Stimulated activated CD8-positive, alpha-beta memory T cell treated with anti-CD3 and anti-CD28 coated beads, Interleukin-15, amount 100 ng/mL, for 4 hours (primary cell): Measurements from ENCODE around the gene S100A3.
"Not testable (repeated sequence)": the region's sequence is repeated elsewhere in the genome, so short reads cannot be mapped to it uniquely, and the experiment has no call there.

Experiments
- DNase-seq, 2 donors: peaks; one replicate each; pipeline ENCODE4 v3.0.0-alpha.2; 2020; ENCODE audit warnings: low read depth in 2 of 2

S100A3 gene

DNA sequence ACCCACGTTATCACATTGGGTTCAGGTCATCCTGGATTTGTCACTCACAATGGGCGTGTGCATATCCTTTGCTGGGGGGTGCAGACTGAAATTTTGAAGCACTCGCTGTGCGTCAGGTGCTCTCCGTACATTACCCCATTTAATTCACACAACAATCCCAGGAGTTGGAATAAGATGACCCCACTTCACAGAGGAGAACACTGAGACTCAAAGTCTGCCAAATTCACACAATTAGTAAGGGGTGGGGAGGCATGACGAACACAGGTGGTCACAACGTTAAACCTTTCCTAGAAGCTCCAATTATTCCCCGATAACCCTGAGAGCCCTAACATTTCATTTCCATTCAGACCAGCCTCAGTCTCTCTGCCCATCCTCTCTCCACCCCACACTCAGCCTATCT lies 20.4 kb upstream of the S100A3 start:
- DNase-seq = no peak

DNA sequence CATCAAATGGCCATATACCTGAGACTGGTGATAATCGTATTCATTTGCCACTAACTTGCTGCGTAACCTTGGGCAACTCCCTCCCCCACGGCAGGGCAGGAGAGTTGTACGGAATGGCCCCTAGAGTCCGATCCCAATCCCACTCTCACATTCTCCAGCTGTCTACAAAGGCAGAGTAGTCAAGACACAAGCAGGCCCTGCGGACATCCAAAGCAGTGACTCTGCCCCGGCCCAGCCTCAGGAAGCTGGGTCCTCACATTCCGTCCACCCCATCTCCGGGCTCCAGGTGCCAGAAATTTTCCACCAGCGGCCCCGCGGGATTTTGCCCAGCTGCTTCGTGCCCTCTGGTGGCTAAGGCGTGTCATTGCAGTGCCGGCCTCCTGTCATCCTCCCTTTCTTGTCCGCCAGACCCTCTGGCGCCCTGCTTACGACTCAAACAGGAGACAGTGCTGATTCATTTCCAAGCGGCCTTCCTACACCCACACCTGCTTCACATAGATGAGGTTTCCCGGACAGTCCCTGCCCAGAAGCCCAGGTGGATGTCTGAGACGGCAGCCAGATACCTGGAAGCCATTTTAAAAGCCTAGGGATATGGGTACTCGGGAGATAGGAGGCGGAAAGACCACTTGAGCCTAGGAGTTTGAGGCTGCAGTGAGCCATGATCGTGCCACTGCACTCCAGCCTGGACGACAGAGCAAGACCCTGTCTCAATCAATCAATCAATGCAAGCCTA lies 19.5 kb upstream of the S100A3 start:
- DNase-seq = peak; percentile 44 to 66

DNA sequence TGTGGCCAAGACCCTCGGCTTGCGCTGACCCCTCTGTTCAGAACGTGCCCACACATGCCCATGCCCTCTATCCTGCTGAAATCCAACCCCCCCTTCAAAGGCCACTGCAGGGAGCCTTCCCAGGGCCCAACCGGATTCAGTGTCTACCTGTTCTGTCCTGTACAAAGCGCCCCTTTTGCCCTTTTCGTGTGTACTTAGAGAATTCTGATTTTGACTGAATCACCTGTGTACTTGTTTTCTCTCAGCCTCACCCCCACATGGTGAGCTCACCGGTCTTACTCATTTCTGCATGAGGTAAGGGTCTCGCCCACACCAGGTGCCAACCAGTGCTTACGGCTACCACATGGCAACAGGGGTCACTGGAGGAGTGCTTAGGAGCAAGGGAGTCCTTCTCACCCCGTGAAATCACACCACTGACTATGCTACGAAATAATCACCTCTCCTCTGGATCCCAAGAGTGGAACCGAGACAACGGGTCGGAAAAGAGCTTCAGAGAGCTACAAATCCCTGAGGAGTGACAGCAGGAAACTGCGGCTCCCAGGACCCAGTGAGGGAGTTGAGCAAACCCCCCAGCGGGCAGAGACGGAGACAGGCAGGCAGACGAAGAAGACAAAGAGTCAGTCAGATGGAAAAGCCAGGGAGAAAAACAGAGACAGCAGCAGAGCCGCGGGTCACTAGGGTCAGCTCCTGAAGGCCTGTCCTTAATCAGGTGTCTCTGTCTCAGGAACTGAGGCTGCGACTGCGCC lies 18.7 kb upstream of the S100A3 start:
- no peak for DNase-seq

DNA sequence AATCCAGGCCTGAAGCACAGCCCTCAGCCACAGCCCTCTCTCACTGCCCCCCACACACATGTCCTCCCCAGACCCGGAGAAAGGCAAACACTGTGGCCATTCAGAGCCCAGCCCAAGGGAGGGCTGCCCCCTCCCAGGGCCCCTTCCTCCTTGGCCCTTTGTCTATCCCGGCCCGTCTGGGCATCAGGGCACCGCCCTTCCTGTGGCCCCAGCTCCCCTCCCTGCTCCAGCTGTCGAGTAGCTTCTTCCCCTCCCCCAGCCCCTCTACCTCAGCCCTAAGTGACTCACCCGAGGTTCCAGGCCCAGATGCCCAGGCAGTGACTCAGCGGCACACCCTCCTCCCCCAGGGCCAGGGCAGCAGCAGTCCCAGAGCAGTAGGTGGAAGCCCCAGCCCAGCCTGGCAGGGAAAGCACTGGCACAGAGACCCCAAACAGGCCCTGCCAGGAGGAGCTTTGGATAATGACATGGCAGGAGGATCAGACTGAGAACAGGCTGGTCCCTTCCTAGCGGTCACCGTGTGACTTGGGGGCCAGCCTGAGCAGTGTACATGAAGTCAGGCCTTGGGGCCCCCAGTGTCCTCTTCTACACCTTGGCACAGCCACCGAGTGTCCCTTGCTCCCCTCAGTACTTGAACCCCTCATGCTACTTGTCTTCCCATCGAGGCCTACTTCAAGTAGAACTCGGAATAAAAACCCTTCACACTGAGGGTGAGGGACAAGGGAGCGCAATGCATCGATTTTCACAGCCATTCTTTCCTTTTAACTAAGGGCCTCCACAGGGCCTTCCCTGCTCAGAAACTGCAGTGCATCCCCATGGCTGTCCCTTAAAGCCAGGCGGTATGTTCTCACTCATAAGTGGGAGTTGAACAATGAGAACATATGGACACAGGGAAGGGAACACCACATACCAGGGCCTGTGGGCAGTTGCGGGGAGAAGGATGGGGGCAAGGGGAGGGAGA lies 17.6 kb upstream of the S100A3 start:
- DNase-seq = peak; percentile 72 to 90

DNA sequence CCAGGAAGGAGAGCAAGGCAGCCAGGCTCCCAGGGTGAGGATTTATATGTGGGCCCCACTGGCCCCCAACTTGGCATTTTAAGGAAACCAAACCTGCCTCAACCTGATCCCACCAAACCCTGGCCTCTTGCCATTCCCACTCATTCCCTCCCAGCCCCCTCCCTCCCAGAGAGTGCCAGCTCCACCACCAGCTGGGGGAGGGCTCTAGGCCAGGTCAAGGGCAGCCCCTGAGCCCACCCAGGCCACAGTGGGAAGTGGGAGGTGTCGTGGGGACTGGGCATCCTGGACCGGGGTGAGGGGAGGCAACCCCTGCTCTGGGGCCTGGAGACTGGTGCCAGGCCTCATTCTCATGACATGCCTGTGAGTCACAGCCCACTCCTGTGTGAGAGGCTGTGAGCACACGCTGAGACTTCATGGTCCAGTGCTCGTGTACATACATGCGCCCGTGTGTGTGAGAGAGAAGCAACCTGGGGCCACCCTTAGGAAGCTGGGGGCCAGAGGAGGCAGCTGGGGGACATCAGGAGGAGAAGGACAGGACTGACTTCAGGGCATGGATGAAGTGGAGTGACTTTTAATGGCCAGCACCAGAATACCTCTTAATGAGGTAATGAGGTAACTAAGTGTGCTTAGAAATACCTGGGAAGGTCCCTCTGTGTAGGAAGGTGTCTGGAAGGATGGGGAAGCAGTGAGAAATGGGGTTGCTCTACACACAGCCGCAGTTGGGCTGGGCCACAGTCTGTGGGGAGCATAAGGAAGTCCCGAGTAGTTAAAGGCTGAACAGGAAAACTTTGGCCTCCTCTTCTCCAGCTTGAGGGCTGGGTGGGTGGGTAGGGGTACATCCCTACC lies 16.7 kb upstream of the S100A3 start, which contains the start of gene S100A2:
S100A2 (minus strand) TSS at position 316 of the 846 bp plus-strand sequence. CDS start 1,967 bp downstream, outside the sequence.
- DNase-seq = peak in 1 of 2 donors; percentile 26

DNA sequence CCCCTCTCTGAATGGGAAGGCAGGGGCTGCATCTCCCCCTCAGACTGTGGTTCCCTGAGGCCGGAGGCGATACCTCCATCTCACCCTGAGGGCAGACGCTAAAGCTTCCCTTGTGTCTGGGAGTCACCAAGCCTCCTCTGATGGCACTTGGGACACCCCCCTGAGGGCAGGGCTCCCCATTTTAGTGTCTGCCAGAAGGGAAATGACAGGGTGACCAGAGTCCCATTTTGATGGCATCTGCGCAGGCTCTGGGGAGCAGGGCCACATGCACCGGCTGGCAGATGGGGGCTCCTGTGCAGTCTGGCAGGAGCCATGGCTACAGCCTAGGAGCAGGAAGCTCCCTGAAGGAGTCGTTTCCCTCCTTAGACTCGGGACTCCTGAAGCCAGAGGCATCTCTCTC lies 14.9 kb upstream of the S100A3 start:
- no peak for DNase-seq

DNA sequence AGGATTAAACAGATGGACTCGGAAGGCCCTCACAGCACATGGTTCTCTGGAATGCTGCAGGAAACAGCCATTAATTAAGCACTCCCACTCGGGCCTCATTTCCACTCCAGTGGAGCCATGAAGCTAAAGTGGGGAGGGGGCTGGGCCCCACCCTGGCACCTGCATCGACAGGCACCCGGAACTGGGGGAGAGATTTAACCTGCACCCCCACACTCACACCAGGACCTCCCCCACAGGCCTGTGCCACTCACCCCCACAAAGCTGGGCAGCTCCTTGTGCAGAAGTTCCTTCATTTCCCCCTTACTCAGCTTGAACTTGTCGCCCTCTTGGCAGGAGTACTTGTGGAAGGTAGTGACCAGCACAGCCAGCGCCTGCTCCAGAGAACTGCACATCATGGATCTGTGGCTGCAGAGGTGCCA lies 14.4 kb upstream of the S100A3 start:
- no peak for DNase-seq

DNA sequence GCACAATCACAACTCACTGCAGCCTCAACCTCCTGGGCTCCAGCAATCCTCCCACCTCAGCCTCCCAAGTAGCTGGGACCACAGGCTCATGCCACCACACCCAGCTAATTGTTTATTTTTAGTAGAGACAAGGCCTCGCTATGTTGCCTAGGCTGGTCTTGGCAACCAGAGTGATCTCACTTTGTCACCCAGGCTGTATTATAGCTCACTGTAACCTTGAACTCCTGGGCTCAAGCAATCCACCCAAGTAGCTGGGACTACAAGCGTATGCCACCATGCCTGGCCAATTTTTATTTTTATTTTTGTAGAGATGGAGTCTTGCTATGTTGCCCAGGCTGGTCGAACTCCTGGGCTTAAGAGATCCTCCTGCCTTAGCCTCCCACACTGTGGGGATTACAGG lies 13.0 kb upstream of the S100A3 start:
- not testable (repeated sequence) for DNase-seq

DNA sequence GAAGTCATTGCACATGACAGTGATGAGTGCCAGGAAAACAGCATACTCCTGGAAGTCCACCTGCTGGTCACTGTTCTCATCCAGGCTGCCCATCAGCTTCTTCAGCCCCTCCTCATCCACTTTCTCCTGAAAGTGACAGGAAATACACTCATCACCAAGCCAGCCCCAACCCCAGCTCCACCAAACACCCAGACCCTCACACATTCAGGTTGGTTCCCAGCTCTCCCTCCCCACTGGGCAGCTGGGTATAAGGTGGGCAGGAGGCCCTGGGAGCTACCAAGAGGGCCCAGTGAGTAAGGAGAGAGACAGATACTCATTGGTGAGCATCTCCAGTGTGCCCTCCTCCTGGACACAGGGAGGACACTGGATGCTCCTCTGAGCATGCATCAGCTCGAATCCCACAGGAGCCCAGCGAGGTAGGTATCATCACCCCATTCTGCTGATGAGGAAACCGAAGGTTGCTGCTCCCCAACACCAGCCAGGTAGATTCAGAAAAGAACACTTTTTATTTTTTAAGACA lies 12.5 kb upstream of the S100A3 start:
- DNase-seq = no peak

DNA sequence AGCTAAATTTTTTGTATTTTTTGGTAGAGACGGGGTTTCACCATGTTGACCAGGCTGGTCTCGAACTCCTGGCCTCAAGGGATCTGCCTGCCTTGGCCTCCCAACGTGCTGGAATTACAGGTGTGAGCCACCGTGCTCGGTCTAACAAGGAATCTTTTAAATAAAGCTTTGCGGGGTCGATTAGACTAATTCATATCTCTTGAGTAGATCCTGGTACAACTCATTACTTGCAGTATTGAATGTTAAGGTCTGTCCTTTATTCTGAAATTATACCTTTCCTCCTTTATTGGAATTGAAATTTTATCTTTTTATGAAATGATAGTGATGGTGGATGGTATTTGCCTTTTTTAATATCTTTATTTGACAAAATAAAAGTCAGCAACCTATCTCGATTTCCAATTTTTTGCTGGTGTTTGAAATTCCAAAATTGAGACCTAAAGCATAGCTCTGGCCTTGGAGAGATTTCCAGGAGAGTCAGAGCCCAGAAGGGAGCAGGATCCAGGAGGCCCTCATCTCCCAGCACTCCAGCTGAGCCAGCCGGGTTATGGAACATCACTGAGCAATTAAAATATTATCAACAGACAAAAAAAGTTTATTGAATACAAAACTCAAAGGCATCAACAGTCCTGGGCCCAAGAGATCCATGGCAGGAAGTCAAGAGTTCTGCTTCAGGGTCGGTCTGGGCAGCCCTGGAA lies 11.9 kb upstream of the S100A3 start:
- DNase-seq = no peak

DNA sequence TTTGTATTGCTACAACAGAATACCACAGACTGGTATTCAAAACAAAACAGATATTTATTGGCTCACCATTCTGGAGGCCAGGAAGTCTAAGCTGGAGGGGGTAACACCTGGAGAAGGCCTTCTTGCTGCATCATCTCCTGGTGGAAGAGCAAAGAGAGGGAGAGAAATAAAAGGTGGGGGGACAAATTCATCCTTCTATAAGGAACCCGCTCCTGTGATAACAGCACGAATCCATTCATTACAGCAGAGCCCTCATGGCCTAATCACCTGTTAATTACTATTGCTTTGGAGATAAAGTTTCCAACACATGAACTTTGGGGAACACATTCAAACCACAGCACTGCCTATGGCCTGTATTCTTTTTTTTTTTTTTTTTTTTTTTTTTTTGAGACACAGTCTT lies 11.2 kb upstream of the S100A3 start:
- DNase-seq = no peak

DNA sequence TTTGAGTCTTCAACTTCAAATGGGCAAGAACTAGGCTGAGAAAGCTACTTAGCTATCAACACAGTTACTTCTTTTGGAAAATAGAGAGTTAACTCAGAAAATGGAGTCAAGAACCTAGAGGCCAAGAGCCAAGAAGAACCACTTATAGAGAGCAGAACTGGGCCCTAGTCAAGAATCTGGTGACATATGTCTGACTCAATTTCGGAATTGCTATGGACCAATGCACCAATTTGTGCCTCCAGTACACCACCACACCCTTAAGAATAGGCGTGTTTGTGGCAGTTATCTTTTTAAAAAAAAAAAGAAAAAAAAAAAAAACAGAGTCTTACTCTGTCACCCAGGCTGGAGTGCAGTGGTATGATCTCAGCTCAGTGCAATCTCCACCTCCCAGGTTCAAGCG lies 8.8 kb upstream of the S100A3 start:
- no peak for DNase-seq

DNA sequence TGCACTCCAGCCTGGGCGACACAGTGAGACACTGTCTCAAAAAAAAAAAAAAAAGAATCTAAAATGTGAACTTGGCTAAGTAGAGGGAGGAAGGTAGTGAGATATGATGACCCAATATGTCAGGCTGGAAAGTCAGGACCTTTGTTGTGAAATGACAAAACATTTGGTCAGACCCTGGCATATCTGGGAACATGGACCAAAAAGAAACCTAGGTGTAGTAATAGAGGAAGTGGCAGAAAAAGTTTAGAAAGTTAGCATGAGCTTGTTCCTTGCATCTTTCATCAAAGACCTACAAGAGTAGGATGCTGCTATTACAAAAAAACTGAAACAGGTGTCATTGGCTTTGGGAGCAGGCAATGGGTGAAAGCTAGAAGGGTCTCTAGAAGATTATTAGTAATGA lies 7.3 kb upstream of the S100A3 start:
- DNase-seq = no peak

DNA sequence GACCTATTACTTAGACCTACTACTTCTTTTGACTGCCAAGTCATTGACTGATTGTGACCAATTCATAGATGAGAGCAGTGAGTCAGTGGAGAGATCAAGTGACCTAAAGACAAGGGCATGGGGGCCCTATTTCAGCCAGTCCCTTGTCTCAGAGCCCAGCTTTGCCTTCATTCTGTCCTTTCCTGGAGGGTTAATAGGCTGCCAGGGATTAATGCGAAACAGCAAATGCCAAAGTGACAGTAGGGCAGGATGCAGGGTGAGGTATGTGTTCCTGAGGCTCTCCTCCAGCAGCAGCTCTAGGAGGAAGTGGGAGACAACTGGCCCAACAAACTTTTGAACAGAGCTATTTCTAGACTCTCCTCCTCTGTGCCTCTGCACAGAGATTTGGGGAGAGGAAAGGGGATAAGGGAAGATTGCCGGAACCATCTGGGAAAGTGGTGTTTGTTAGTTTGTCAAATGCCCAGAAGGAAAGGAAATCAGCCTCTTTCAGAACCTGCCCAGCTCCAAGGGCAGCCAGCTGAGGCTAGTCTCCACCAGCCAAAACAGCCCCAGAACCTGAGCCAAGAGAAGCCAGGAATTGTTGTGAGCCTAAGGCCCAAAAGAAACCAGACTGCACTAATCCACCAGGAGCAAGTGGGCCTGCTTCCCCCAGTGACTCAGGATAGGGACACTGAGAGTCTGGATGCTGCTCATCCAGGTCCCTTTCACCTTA lies 4.9 kb upstream of the S100A3 start:
- DNase-seq = no peak

DNA sequence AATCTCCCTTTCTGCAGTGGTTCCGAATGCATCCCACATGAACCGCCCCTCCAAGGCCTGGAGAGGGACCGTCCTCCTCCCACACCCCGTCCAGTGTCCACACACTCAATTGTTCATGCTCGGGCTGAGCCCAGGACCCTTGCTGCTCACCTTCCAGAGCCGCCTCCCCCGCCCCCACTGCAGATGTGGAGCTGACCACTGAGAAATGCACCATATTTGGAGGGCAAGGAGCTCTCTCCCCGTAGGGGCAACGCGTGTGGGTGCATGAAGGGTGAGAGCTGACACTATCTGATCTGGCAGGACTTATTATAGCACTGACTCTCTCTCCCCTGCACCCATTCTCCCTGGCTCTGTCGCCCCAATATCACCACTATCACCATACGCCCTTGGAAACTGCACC lies 4.0 kb upstream of the S100A3 start:
- no peak for DNase-seq

DNA sequence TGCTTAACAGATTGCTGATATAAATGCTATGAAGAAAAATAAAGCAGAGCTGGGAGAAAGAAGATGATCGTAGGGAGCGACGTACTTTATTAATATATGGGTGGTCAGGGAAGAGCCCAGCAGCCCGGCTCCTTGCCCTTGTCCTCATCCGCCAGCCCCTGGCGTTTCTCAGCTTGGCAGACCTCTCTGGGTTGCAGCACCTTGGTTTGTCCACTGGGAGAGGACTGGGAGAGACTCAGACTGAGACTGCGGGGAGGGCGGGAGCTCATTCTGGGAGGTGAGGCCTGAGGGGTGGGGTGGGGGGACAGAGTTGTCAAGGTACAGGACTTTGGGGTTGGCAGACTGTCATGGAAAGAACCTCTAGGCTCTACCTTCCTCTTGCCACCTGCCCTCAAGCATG lies 3.3 kb upstream of the S100A3 start:
- no peak for DNase-seq

DNA sequence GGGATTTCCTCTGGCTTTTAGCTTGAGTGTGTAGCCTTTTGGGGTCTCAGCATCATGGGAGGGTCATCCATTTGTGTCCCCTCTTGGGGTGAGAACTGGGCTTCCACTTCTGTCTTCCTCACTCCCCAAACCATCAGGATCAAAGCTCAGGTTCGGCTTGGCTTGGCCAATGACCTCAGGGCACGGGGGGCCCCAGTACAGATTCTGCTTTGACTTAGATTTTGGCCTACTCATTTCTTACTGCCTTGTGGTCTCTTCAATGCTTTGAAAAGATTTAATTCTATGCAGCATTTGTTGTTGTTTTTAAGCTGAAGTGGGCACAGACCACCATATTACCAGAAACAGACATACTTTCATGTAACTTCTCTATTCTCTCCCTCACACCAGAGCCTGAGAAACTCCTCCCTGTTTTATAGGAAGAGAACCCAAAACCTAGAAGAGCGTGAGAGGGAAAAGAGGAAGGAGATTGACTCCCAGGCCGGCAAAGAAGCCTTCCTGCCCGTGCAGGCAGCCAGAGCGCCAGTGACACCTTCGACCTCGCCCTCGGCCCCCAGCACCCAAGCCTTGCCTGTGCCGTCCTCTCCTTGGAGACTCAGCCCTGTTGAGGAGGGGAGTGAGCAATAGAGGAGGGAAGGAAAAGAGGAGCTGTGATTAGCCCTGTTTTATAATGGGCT lies 1.9 kb upstream of the S100A3 start:
- no peak for DNase-seq

DNA sequence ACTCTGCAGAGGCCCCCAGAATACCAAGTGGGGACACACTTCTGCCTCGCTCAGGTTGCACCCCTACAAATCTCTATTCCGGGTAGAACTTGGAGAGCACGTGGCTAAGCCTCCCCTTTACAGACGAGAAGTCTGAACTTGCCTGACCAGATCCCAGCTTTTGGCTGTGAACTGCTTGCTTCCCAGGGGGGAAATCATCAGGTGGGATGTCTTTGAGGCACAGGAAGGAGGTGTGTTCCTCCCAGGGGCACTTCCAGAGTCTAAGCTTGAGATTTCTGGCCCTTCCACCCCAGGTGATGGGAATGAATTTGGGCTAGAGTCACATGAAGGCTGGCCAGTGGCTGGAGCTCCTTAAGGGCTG lies 1.3 kb upstream of the S100A3 start:
- no peak for DNase-seq

DNA sequence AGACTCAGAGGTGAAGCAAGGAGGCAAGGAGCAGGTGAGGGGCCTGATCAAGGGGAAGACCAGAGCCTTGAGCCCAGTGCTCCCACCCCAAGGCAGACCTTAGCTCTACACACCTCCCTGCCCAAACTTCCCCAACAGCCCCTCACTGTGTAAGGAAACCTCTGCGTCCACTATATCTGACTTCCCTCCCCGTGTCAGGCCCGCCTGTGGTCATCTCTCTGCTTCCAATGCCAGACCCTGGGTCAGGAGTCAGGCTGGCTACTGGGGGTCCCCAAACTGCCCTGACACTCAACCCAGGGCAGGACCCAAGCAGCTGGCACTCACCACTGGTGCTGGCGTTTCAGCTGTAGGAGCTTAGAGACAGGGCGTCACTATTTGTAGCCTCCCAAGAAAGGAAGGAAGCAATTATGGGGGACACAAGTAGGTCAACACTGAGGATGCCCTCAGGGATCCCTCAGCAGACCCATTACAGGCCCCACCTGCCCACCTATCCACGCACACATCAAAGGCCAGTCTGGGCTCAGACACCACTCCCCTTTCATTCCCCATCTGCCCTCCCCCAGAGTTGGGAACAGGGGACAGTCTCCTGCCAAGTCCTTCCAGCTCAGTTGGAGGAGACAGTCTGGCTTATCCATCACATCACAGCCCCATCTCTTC lies 811 bp upstream of the S100A3 start:
- no peak for DNase-seq
